SK-N-SH treated with all-trans-retinoic acid at 6 μM for 48 hours (cell line): ENCODE measurements around the gene SLC26A8.
"Not testable (repeated sequence)": the region's sequence is repeated elsewhere in the genome, so short reads cannot be mapped to it uniquely, and the experiment has no call there.

Experiments used
- ATAC-seq: fragments of 200-7000 bp; cut with Tn5 transposase; 3 replicates; pipeline ENCODE4 v1.9.1; 2020; ENCODE audit warnings: mild to moderate bottlenecking, moderate library complexity
- ARNTL ChIP-seq: fragments of 450-650 bp; formaldehyde crosslinking; IDR thresholded peaks from 2 replicates; pipeline ENCODE4 v1.5.0; 2020; ENCODE audit warnings: low read depth, mild to moderate bottlenecking, moderate library complexity, borderline replicate concordance
- CREB5 ChIP-seq: fragments of 250-450 bp; sonication (Bioruptor Pico); IDR thresholded peaks from 2 replicates; pipeline ENCODE4 v1.5.1; 2020; ENCODE audit warnings: low read depth, mild to moderate bottlenecking, moderate library complexity
- CSDC2 ChIP-seq: fragments of 250-450 bp; sonication (Bioruptor Pico); IDR thresholded peaks from 2 replicates; pipeline ENCODE4 v1.5.0; 2020; ENCODE audit warnings: mild to moderate bottlenecking, moderate library complexity
- CSRNP3 ChIP-seq: fragments of 250-450 bp; sonication (Bioruptor Pico); IDR thresholded peaks from 2 replicates; pipeline ENCODE4 v1.5.1; 2021; ENCODE audit warnings: mild to moderate bottlenecking, moderate library complexity
- ESRRG ChIP-seq: fragments of 250-450 bp; sonication (Bioruptor Pico); IDR thresholded peaks from 2 replicates; pipeline ENCODE4 v1.6.1; 2021; ENCODE audit warnings: mild to moderate bottlenecking
- GLIS3 ChIP-seq: fragments of 250-450 bp; sonication (Bioruptor Pico); IDR thresholded peaks from 2 replicates; pipeline ENCODE4 v1.5.0; 2020; ENCODE audit warnings: mild to moderate bottlenecking, moderate library complexity
- ISL1 ChIP-seq: fragments of 250-450 bp; sonication (Bioruptor Pico); IDR thresholded peaks from 2 replicates; pipeline ENCODE4 v2.1.2; 2022; ENCODE audit warnings: mild to moderate bottlenecking, moderate library complexity
- PATZ1 ChIP-seq: fragments of 250-450 bp; sonication (Bioruptor Pico); IDR thresholded peaks from 2 replicates; pipeline ENCODE4 v1.8.0; 2020; ENCODE audit warnings: mild to moderate bottlenecking, moderate library complexity, borderline replicate concordance
- POU6F1 ChIP-seq: fragments of 250-450 bp; sonication (Bioruptor Pico); IDR thresholded peaks from 2 replicates; pipeline ENCODE4 v1.8.0; 2021; ENCODE audit warnings: low read depth, mild to moderate bottlenecking, moderate library complexity, borderline replicate concordance
- PPARA ChIP-seq: fragments of 250-450 bp; sonication (Bioruptor Pico); IDR thresholded peaks from 2 replicates; pipeline ENCODE4 v1.5.0; 2020; ENCODE audit warnings: mild to moderate bottlenecking, borderline replicate concordance
- RARB ChIP-seq: fragments of 250-450 bp; sonication (Bioruptor Pico); IDR thresholded peaks from 2 replicates; pipeline ENCODE4 v1.8.0; 2021; ENCODE audit warnings: mild to moderate bottlenecking, moderate library complexity
- SNAI2 ChIP-seq: fragments of 250-450 bp; sonication (Bioruptor Pico); IDR thresholded peaks from 2 replicates; pipeline ENCODE4 v1.5.0; 2020; ENCODE audit warnings: mild to moderate bottlenecking, moderate library complexity
- TCF4 ChIP-seq: fragments of 250-450 bp; sonication (Bioruptor Pico); IDR thresholded peaks from 2 replicates; pipeline ENCODE4 v1.8.0; 2021; ENCODE audit warnings: mild to moderate bottlenecking, moderate library complexity, borderline replicate concordance
- TOX ChIP-seq: fragments of 250-450 bp; sonication (Bioruptor Pico); IDR thresholded peaks from 2 replicates; pipeline ENCODE4 v1.8.0; 2021; ENCODE audit warnings: mild to moderate bottlenecking, moderate library complexity, borderline replicate concordance
- TSHZ2 ChIP-seq: fragments of 250-450 bp; sonication (Bioruptor Pico); IDR thresholded peaks from 2 replicates; pipeline ENCODE4 v1.5.0; 2020; ENCODE audit warnings: mild to moderate bottlenecking, moderate library complexity
- ZC3H10 ChIP-seq: fragments of 250-450 bp; sonication (Bioruptor Pico); IDR thresholded peaks from 2 replicates; pipeline ENCODE4 v1.5.1; 2021; ENCODE audit warnings: mild to moderate bottlenecking, moderate library complexity
- ZFP3 ChIP-seq: fragments of 250-450 bp; sonication (Bioruptor Pico); IDR thresholded peaks from 2 replicates; pipeline ENCODE4 v1.5.0; 2020; ENCODE audit warnings: mild to moderate bottlenecking, moderate library complexity
- ZFP30 ChIP-seq: fragments of 450-650 bp; formaldehyde crosslinking; IDR thresholded peaks from 2 replicates; pipeline ENCODE4 v1.5.0; 2022; ENCODE audit warnings: mild to moderate bottlenecking, moderate library complexity
- ZNF565 ChIP-seq: fragments of 450-650 bp; formaldehyde crosslinking; conservative IDR thresholded peaks from 2 replicates; pipeline ENCODE4 v1.5.0; 2020; ENCODE audit warnings: low read depth, mild to moderate bottlenecking, moderate library complexity
- ZNF70 ChIP-seq: fragments of 450-650 bp; formaldehyde crosslinking; IDR thresholded peaks from 2 replicates; pipeline ENCODE4 v1.5.0; 2020; ENCODE audit warnings: mild to moderate bottlenecking, moderate library complexity

Gene SLC26A8

GRCh38 chr6:35942355-35942754 is 82.1 kb downstream of the SLC26A8 start:
- TF ChIP-seq SNAI2 (CRISPR knock-in tag) (no peak), ISL1 (CRISPR knock-in tag) (no peak), POU6F1 (CRISPR knock-in tag) (no peak), ESRRG (no peak), ZNF565 (no peak), PPARA (CRISPR knock-in tag) (no peak), ZNF70 (no peak), RARB (CRISPR knock-in tag) (no peak), TOX (no peak), TSHZ2 (CRISPR knock-in tag) (no peak), PATZ1 (CRISPR knock-in tag) (no peak), ARNTL (CRISPR knock-in tag) (no peak), ZC3H10 (CRISPR knock-in tag) (no peak), CSDC2 (no peak), ZFP3 (CRISPR knock-in tag) (no peak), ZFP30 (CRISPR knock-in tag) (no peak), CSRNP3 (CRISPR knock-in tag) (no peak), TCF4 (CRISPR knock-in tag) (no peak), GLIS3 (CRISPR knock-in tag) (no peak), CREB5 (CRISPR knock-in tag) (no peak)
- no peak for ATAC-seq

- not testable (repeated sequence) for ATAC-seq
These were observed 83.3 kb downstream of the SLC26A8 start for GRCh38 chr6:35941170-35941569.

- ATAC-seq, result not testable (repeated sequence)
These were observed 84.4 kb downstream of the SLC26A8 start for GRCh38 chr6:35940014-35940413.

GRCh38 chr6:35939259-35939658 is 85.2 kb downstream of the SLC26A8 start:
- ATAC-seq, result not testable (repeated sequence)
